Measurements from ENCODE around the gene OCSTAMP. TPM values are rescaled to one million over a fixed set of nuclear protein-coding genes. Genes with fewer than 3 reads are reported as not detected.

OCSTAMP gene
- total RNA-seq, 1 experiment from 2014 or later: not detected

GRCh38 chr20:46576774-46577395, 26.4 kb upstream of the OCSTAMP start:
- Histone ChIP-seq H3K4me3 (ENCODE audit: low read length) (no peak overlapping the region), H3K9ac (ENCODE audit: low read length) (no peak overlapping the region), H3K9me2 (replicated peaks; ENCODE audit: insufficient read depth, low read length) (no peaks in the 10 kb centered on the region), H3K4me2 (ENCODE audit: low read depth, low read length, poor library complexity, severe bottlenecking) (no peak overlapping the region), H3K27ac (ENCODE audit: low read length) (no peak overlapping the region), H3K9me3 (ENCODE audit: low read length) (no peaks in the 10 kb centered on the region), H4K20me1 (ENCODE audit: insufficient read depth, low read depth, low read length) (no peaks in the 10 kb centered on the region), H3K4me1 (ENCODE audit: low read length) (no peaks in the 10 kb centered on the region), H2AFZ (ENCODE audit: low read length) (no peak overlapping the region), H3K79me2 (ENCODE audit: low read length) (no peaks in the 10 kb centered on the region), H3K27me3 (ENCODE audit: low read length) (no peaks in the 10 kb centered on the region), H3K36me3 (ENCODE audit: insufficient read depth, low read length) (no peaks in the 10 kb centered on the region)
- DNase-seq: no peak

GRCh38 chr20:46575937-46576461, 25.5 kb upstream of the OCSTAMP start:
- no peak overlapping the region for H3K4me3 ChIP-seq (ENCODE audit: low read length)
- no peaks in the 10 kb centered on the region for H3K9me2 ChIP-seq (replicated peaks; ENCODE audit: insufficient read depth, low read length)
- no peaks in the 10 kb centered on the region for H3K79me2 ChIP-seq (ENCODE audit: low read length)
- H3K9ac ChIP-seq (ENCODE audit: low read length): no peak overlapping the region
- H3K36me3 ChIP-seq (ENCODE audit: insufficient read depth, low read length): no peaks in the 10 kb centered on the region
- H3K27me3 ChIP-seq (ENCODE audit: low read length): no peaks in the 10 kb centered on the region
- no peak overlapping the region for H2AFZ ChIP-seq (ENCODE audit: low read length)
- H3K9me3 ChIP-seq (ENCODE audit: low read length): no peaks in the 10 kb centered on the region
- H3K4me1 ChIP-seq (ENCODE audit: low read length): no peaks in the 10 kb centered on the region
- no peak overlapping the region for H3K4me2 ChIP-seq (ENCODE audit: low read depth, low read length, poor library complexity, severe bottlenecking)
- no peaks in the 10 kb centered on the region for H4K20me1 ChIP-seq (ENCODE audit: insufficient read depth, low read depth, low read length)
- DNase-seq: no peak
- H3K27ac ChIP-seq (ENCODE audit: low read length): no peak overlapping the region

GRCh38 chr20:46575394-46575793, 24.9 kb upstream of the OCSTAMP start:
- H3K27me3 ChIP-seq (ENCODE audit: low read length): no peaks in the 10 kb centered on the region
- no peaks in the 10 kb centered on the region for H3K4me1 ChIP-seq (ENCODE audit: low read length)
- H3K4me3 ChIP-seq (ENCODE audit: low read length): no peak overlapping the region
- no peaks in the 10 kb centered on the region for H4K20me1 ChIP-seq (ENCODE audit: insufficient read depth, low read depth, low read length)
- no peak overlapping the region for H3K4me2 ChIP-seq (ENCODE audit: low read depth, low read length, poor library complexity, severe bottlenecking)
- H3K9me3 ChIP-seq (ENCODE audit: low read length): no peaks in the 10 kb centered on the region
- H2AFZ ChIP-seq (ENCODE audit: low read length): no peak overlapping the region
- no peak for DNase-seq
- H3K9ac ChIP-seq (ENCODE audit: low read length): no peak overlapping the region
- H3K36me3 ChIP-seq (ENCODE audit: insufficient read depth, low read length): no peaks in the 10 kb centered on the region
- H3K27ac ChIP-seq (ENCODE audit: low read length): no peak overlapping the region
- no peaks in the 10 kb centered on the region for H3K79me2 ChIP-seq (ENCODE audit: low read length)
- H3K9me2 ChIP-seq (replicated peaks; ENCODE audit: insufficient read depth, low read length): no peaks in the 10 kb centered on the region

- DNase-seq: no peak
- Histone ChIP-seq H3K27me3 (ENCODE audit: low read length) (no peaks in the 10 kb centered on the region), H3K9me2 (replicated peaks; ENCODE audit: insufficient read depth, low read length) (no peaks in the 10 kb centered on the region), H4K20me1 (ENCODE audit: insufficient read depth, low read depth, low read length) (no peaks in the 10 kb centered on the region), H3K27ac (ENCODE audit: low read length) (no peak overlapping the region), H3K9ac (ENCODE audit: low read length) (no peak overlapping the region), H3K4me1 (ENCODE audit: low read length) (no peaks in the 10 kb centered on the region), H3K79me2 (ENCODE audit: low read length) (no peaks in the 10 kb centered on the region), H2AFZ (ENCODE audit: low read length) (no peak overlapping the region), H3K36me3 (ENCODE audit: insufficient read depth, low read length) (no peaks in the 10 kb centered on the region), H3K9me3 (ENCODE audit: low read length) (no peaks in the 10 kb centered on the region), H3K4me2 (ENCODE audit: low read depth, low read length, poor library complexity, severe bottlenecking) (no peak overlapping the region), H3K4me3 (ENCODE audit: low read length) (no peak overlapping the region)
Measured at GRCh38 chr20:46573788-46574584, 23.5 kb upstream of the OCSTAMP start.

- Histone ChIP-seq H3K4me1 (ENCODE audit: low read length) (no peaks in the 10 kb centered on the region), H4K20me1 (ENCODE audit: insufficient read depth, low read depth, low read length) (no peaks in the 10 kb centered on the region), H3K9me3 (ENCODE audit: low read length) (no peaks in the 10 kb centered on the region), H3K27me3 (ENCODE audit: low read length) (no peaks in the 10 kb centered on the region), H3K9me2 (replicated peaks; ENCODE audit: insufficient read depth, low read length) (no peaks in the 10 kb centered on the region), H3K36me3 (ENCODE audit: insufficient read depth, low read length) (no peaks in the 10 kb centered on the region), H3K4me2 (ENCODE audit: low read depth, low read length, poor library complexity, severe bottlenecking) (no peak overlapping the region), H3K79me2 (ENCODE audit: low read length) (no peaks in the 10 kb centered on the region), H3K9ac (ENCODE audit: low read length) (no peak overlapping the region), H2AFZ (ENCODE audit: low read length) (no peak overlapping the region), H3K27ac (ENCODE audit: low read length) (no peak overlapping the region), H3K4me3 (ENCODE audit: low read length) (no peak overlapping the region)
- no peak for DNase-seq
Measured at GRCh38 chr20:46573234-46573633, 22.8 kb upstream of the OCSTAMP start.

- DNase-seq: no peak
- Histone ChIP-seq H3K27ac (ENCODE audit: low read length) (no peak overlapping the region), H3K9me2 (replicated peaks; ENCODE audit: insufficient read depth, low read length) (no peaks in the 10 kb centered on the region), H3K4me1 (ENCODE audit: low read length) (no peaks in the 10 kb centered on the region), H3K79me2 (ENCODE audit: low read length) (no peaks in the 10 kb centered on the region), H2AFZ (ENCODE audit: low read length) (no peak overlapping the region), H3K9ac (ENCODE audit: low read length) (no peak overlapping the region), H4K20me1 (ENCODE audit: insufficient read depth, low read depth, low read length) (no peaks in the 10 kb centered on the region), H3K4me3 (ENCODE audit: low read length) (no peak overlapping the region), H3K36me3 (ENCODE audit: insufficient read depth, low read length) (no peaks in the 10 kb centered on the region), H3K4me2 (ENCODE audit: low read depth, low read length, poor library complexity, severe bottlenecking) (no peak overlapping the region), H3K27me3 (ENCODE audit: low read length) (no peaks in the 10 kb centered on the region), H3K9me3 (ENCODE audit: low read length) (no peaks in the 10 kb centered on the region)
Measured at GRCh38 chr20:46572790-46573189, 22.3 kb upstream of the OCSTAMP start.

GRCh38 chr20:46572153-46572552, 21.7 kb upstream of the OCSTAMP start:
- Histone ChIP-seq H3K9me2 (replicated peaks; ENCODE audit: insufficient read depth, low read length) (no peaks in the 10 kb centered on the region), H3K36me3 (ENCODE audit: insufficient read depth, low read length) (no peaks in the 10 kb centered on the region), H3K4me3 (ENCODE audit: low read length) (no peak overlapping the region), H3K79me2 (ENCODE audit: low read length) (no peaks in the 10 kb centered on the region), H3K9ac (ENCODE audit: low read length) (no peak overlapping the region), H4K20me1 (ENCODE audit: insufficient read depth, low read depth, low read length) (no peaks in the 10 kb centered on the region), H3K4me1 (ENCODE audit: low read length) (no peaks in the 10 kb centered on the region), H3K27me3 (ENCODE audit: low read length) (no peaks in the 10 kb centered on the region), H3K9me3 (ENCODE audit: low read length) (no peaks in the 10 kb centered on the region), H3K4me2 (ENCODE audit: low read depth, low read length, poor library complexity, severe bottlenecking) (no peak overlapping the region), H2AFZ (ENCODE audit: low read length) (no peak overlapping the region), H3K27ac (ENCODE audit: low read length) (no peak overlapping the region)
- no peak for DNase-seq

- Histone ChIP-seq H4K20me1 (ENCODE audit: insufficient read depth, low read depth, low read length) (no peaks in the 10 kb centered on the region), H3K9me3 (ENCODE audit: low read length) (no peaks in the 10 kb centered on the region), H3K36me3 (ENCODE audit: insufficient read depth, low read length) (no peaks in the 10 kb centered on the region), H2AFZ (ENCODE audit: low read length) (no peak overlapping the region), H3K9ac (ENCODE audit: low read length) (no peak overlapping the region), H3K79me2 (ENCODE audit: low read length) (no peaks in the 10 kb centered on the region), H3K9me2 (replicated peaks; ENCODE audit: insufficient read depth, low read length) (no peaks in the 10 kb centered on the region), H3K4me1 (ENCODE audit: low read length) (no peaks in the 10 kb centered on the region), H3K4me2 (ENCODE audit: low read depth, low read length, poor library complexity, severe bottlenecking) (no peak overlapping the region), H3K27me3 (ENCODE audit: low read length) (no peaks in the 10 kb centered on the region), H3K27ac (ENCODE audit: low read length) (no peak overlapping the region), H3K4me3 (ENCODE audit: low read length) (no peak overlapping the region)
- no peak for DNase-seq
Measured at GRCh38 chr20:46571418-46571817, 21.0 kb upstream of the OCSTAMP start.

Data from Karpas-422 (cell line).